LNCaP clone FGC (cell line): ENCODE results near the gene ENTREP1.

Experiments
- DNase-seq: peaks from one replicate; pipeline ENCODE4 v3.0.0-alpha.2; 2011; ENCODE audit warnings: low read depth
- H3K4me3 ChIP-seq: 2 replicates; pipeline ENCODE4 v1.5.1; 2011; ENCODE audit warnings: mild to moderate bottlenecking, low read depth, low read length, control low read depth
- TF ChIP-seq, protein P1 (sequence below): IDR thresholded peaks from 2 replicates; pipeline ENCODE4 v1.5.1; 2012; ENCODE audit warnings: mild to moderate bottlenecking; ENCODE audit not compliant: control insufficient read depth, insufficient read depth; ENCODE audit errors: extremely low read depth

The ENTREP1 gene

DNA sequence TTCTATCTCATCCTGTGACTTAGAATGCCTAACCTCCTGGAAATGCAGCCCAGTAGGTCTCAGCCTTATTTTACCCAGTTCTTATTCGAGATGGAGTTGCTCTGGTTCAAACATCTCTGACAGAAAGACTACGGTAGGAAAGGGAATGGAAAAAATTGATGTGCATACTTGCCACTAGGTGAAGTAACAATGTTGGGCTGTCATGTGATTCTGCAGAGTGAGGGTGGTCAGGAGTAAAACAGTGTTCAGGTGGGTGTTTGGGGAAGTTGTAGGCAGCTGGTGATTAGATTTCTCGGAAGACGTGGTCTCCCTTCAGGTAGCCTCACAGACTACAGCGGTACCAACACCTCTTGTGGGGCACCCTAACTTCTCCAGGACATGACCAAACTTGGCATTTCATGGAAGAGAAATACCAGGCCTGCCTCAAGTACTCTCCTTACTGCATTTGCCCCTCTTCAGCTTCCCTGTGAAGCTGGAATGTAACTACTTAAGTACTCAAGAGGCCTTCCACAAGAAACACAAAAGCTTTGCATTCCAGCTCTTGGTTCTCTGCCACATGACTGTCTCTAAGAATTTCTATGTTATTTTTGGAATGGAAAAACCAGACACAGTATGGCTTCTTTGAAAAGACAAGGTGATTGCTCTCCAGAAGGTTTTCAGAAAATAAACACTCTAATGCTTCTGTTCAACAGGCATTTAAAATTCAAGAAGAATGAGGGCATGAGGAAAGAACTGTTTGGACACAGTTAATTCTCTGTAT is 17.4 kb upstream of the ENTREP1 start:
- H3K4me3 ChIP-seq, result no peak overlapping the region
- no peak for DNase-seq
- TF ChIP-seq, protein P1, sequence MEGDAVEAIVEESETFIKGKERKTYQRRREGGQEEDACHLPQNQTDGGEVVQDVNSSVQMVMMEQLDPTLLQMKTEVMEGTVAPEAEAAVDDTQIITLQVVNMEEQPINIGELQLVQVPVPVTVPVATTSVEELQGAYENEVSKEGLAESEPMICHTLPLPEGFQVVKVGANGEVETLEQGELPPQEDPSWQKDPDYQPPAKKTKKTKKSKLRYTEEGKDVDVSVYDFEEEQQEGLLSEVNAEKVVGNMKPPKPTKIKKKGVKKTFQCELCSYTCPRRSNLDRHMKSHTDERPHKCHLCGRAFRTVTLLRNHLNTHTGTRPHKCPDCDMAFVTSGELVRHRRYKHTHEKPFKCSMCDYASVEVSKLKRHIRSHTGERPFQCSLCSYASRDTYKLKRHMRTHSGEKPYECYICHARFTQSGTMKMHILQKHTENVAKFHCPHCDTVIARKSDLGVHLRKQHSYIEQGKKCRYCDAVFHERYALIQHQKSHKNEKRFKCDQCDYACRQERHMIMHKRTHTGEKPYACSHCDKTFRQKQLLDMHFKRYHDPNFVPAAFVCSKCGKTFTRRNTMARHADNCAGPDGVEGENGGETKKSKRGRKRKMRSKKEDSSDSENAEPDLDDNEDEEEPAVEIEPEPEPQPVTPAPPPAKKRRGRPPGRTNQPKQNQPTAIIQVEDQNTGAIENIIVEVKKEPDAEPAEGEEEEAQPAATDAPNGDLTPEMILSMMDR, result no peak

DNA sequence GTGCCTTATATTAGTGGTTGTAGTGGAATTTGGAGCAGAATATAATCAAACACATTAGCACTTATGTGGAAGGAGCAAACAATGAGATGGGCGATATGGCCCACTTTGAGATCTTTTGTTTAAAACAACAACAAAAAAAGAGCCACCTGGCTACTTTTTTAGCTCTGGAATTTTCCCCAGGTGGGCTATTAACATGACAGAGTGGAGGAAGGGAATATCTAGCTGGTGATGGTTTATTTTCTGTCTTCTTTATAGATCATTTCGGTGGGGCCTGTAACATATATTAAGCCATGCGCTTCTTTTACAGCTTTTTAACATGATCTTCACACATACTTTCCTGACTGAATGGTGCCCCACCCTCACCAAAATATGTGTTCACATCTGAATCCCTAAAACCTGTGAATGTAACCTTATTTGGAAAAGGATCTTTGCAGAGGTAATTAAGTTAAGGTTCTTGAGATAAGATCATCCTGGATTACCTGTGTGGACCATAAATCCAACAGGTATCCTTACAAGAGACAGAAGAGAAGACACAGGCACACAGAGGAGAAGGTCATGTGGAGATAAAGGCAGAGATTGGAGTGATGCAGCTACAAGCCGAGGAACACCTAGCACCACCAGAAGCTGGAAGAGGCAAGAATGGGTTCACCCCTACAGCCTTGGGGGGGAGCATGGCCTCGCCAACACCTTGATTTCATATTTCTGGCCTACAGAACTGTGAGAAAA is 16.6 kb upstream of the ENTREP1 start:
- H3K4me3 ChIP-seq, result no peak overlapping the region
- DNase-seq, result no peak
- TF ChIP-seq, protein P1, result no peak

DNA sequence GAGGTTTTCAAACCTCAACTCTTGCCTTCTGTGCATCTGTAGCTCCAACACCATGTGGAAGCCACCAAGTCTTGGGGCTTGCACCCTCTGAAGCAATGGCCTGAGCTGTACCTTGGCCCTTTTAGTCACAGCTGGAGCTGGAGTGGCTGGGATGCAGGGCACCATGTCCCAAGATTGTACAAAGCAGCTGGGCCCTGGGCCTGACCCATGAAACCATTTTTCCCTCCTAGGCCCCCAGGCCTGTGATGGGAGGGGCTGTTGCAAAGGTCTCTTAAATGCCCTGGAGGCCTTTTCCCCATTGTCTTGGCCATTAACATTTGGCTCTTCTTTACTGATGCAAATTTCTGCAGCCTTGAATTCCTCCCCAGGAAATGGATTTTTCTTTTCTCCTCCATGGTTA is 11.8 kb upstream of the ENTREP1 start:
- no peak for DNase-seq
- TF ChIP-seq, protein P1, result no peak
- H3K4me3 ChIP-seq, result no peak overlapping the region

DNA sequence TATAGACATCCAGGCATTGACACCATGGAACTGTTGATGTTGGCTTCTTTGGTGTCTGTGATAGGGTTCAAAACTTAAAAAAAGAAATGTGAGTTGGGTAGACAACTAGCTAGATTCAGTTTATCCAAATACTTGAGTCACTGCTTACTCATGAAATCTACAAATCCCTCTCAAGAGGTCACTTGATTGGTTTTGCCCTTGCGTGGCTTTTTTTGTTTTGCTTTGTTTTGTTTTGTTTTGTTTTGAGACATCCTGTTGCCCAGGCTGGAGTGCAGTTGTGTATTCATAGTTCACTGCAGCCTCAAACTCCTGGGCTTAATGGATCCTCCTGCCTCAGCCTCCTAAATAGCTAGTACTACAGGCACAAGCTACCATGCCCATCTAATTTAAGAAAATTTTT is 10.5 kb upstream of the ENTREP1 start:
- TF ChIP-seq, protein P1, result no peak
- no peak overlapping the region for H3K4me3 ChIP-seq
- no peak for DNase-seq

DNA sequence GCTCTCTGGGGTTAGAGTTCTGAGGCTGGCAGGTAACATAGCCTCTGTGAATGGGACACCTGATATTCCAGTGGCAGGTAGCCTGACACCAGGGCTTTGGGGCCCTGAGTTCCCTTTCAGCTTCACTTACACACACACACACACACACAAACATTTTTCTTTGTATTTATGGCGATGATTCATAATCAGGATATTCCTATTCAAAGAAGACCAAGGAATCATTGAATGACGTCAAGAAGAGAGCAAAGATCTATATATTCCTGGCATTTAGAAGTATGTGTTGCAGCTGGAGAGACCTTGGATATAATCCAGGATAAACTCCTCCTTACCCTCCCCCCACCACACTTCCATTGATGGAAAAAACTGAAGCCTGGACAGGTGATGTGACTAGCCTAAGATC is 7.9 kb upstream of the ENTREP1 start:
- TF ChIP-seq, protein P1, result no peak
- H3K4me3 ChIP-seq, result no peak overlapping the region
- no peak for DNase-seq

DNA sequence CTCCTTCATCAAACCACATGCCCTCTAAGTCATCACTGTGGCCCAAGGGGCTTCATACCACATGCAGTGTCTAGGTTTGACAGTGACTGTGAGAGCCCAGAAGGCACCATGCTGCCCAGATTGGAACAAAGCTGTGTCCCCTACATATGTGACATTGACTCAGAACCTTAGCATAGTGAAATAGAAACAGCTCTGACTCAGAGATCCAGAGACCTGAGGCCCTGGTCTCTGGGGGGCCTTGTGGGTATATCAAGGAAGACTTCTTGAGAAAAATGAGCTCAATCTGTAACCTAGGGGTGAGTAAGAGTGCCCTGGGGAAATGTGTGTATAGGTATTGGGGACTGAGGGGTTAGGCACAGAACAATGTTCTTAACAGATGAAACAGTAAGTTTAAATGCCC is 7.1 kb upstream of the ENTREP1 start:
- no peak for DNase-seq
- TF ChIP-seq, protein P1, result no peak

More for the DNA sequence above, 7.1 kb upstream of the ENTREP1 start:
- H3K4me3 ChIP-seq, result no peak overlapping the region
